Progenitor cell of endocrine pancreas (in vitro differentiated cells): ENCODE results near the gene KLHDC4. TPM values are rescaled to one million over a fixed set of nuclear protein-coding genes. Genes with fewer than 3 reads are reported as not detected.

ENCODE experiments used
- DNase-seq: peaks from one replicate; pipeline ENCODE4 v3.0.0; 2021; ENCODE audit warnings: low spot score; ENCODE audit not compliant: unreplicated experiment
- H3K27ac Mint-ChIP-seq: 2 replicates; pipeline ENCODE4 v1.8.0; 2021; ENCODE audit warnings: mild to moderate bottlenecking, moderate library complexity, mixed read lengths
- H3K27me3 Mint-ChIP-seq: 2 replicates; pipeline ENCODE4 v1.8.0; 2021; ENCODE audit warnings: mixed read lengths
- H3K36me3 Mint-ChIP-seq: 2 replicates; pipeline ENCODE4 v1.8.0; 2022; ENCODE audit warnings: mixed read lengths; ENCODE audit not compliant: insufficient read depth
- H3K4me1 Mint-ChIP-seq: 2 replicates; pipeline ENCODE4 v1.8.0; 2021; ENCODE audit warnings: low read depth, mixed read lengths
- H3K4me3 Mint-ChIP-seq: 2 replicates; pipeline ENCODE4 v1.8.0; 2021; ENCODE audit warnings: low read depth, mild to moderate bottlenecking, moderate library complexity, mixed read lengths
- H3K9me3 Mint-ChIP-seq: 2 replicates; pipeline ENCODE4 v1.8.0; 2021; ENCODE audit warnings: low read depth, mixed read lengths
- CTCF ChIP-seq: fragments of 200-600 bp; sonication (generic); IDR thresholded peaks from one replicate; pipeline ENCODE4 v1.5.0; 2021; ENCODE audit warnings: antibody characterized with exemption, mild to moderate bottlenecking; ENCODE audit not compliant: unreplicated experiment
- total RNA-seq: library from RNA; stranded (reverse); gene quantifications from 2 replicates; pipeline ENCODE4 v1.2.1, GENCODE V29; 2021

Gene KLHDC4
- total RNA-seq, 1 donor from 2014 or later, result 58.8 TPM

- H3K9me3 Mint-ChIP-seq, result no peaks in the 10 kb centered on the region
- no peak overlapping the region for H3K4me3 Mint-ChIP-seq
- peaks cover 29% of the 10 kb centered on the region for H3K27me3 Mint-ChIP-seq
- H3K4me1 Mint-ChIP-seq, result peaks cover 15% of the 10 kb centered on the region
- no peak for TF ChIP-seq CTCF
- no peak for DNase-seq
- no peaks in the 10 kb centered on the region for H3K36me3 Mint-ChIP-seq
- H3K27ac Mint-ChIP-seq, result no peak overlapping the region
Observed at GRCh38 chr16:87808108-87808507, 42.3 kb upstream of the KLHDC4 start.

GRCh38 chr16:87806641-87807546, 41.1 kb upstream of the KLHDC4 start:
- Mint-ChIP-seq H3K27ac (no peak overlapping the region), H3K4me1 (peaks cover 10% of the 10 kb centered on the region), H3K9me3 (no peaks in the 10 kb centered on the region), H3K36me3 (no peaks in the 10 kb centered on the region), H3K27me3 (peaks cover 23% of the 10 kb centered on the region), H3K4me3 (no peak overlapping the region)
- no peak for TF ChIP-seq CTCF
- no peak for DNase-seq

GRCh38 chr16:87806261-87806640, 40.5 kb upstream of the KLHDC4 start:
- Mint-ChIP-seq H3K9me3 (no peaks in the 10 kb centered on the region), H3K36me3 (no peaks in the 10 kb centered on the region), H3K27ac (no peak overlapping the region), H3K4me3 (no peak overlapping the region), H3K27me3 (peaks cover 19% of the 10 kb centered on the region), H3K4me1 (peaks cover 8% of the 10 kb centered on the region)
- TF ChIP-seq CTCF, result no peak
- DNase-seq, result no peak

- Mint-ChIP-seq H3K27me3 (peaks cover 11% of the 10 kb centered on the region), H3K36me3 (no peaks in the 10 kb centered on the region)
- no peak for TF ChIP-seq CTCF
Observed at GRCh38 chr16:87803385-87803784, 37.6 kb upstream of the KLHDC4 start.

GRCh38 chr16:87802670-87803069, 36.9 kb upstream of the KLHDC4 start:
- peaks cover 5% of the 10 kb centered on the region for H3K4me1 Mint-ChIP-seq
- H3K36me3 Mint-ChIP-seq, result no peaks in the 10 kb centered on the region
- no peak overlapping the region for H3K4me3 Mint-ChIP-seq

More at GRCh38 chr16:87803385-87803784, 37.6 kb upstream of the KLHDC4 start:
- H3K9me3 Mint-ChIP-seq, result no peaks in the 10 kb centered on the region
- no peak overlapping the region for H3K4me3 Mint-ChIP-seq
- DNase-seq, result no peak
- H3K27ac Mint-ChIP-seq, result no peak overlapping the region
- peaks cover 5% of the 10 kb centered on the region for H3K4me1 Mint-ChIP-seq

More at GRCh38 chr16:87802670-87803069, 36.9 kb upstream of the KLHDC4 start:
- H3K9me3 Mint-ChIP-seq, result no peaks in the 10 kb centered on the region
- no peak for DNase-seq
- no peak for TF ChIP-seq CTCF
- peaks cover 8% of the 10 kb centered on the region for H3K27me3 Mint-ChIP-seq
- H3K27ac Mint-ChIP-seq, result no peak overlapping the region
